GM18498 (cell line): ENCODE data around the gene HMGB1.
A peak's percentile ranks its signal among the peaks of the same experiment; 100 is the strongest.

ENCODE experiments used
- ATAC-seq: cut with Tn5 transposase; IDR thresholded peaks from one replicate; pipeline ENCODE4 v1.9.1; 2021; ENCODE audit warnings: mild to moderate bottlenecking, moderate library complexity; ENCODE audit not compliant: unreplicated experiment

HMGB1 gene

DNA sequence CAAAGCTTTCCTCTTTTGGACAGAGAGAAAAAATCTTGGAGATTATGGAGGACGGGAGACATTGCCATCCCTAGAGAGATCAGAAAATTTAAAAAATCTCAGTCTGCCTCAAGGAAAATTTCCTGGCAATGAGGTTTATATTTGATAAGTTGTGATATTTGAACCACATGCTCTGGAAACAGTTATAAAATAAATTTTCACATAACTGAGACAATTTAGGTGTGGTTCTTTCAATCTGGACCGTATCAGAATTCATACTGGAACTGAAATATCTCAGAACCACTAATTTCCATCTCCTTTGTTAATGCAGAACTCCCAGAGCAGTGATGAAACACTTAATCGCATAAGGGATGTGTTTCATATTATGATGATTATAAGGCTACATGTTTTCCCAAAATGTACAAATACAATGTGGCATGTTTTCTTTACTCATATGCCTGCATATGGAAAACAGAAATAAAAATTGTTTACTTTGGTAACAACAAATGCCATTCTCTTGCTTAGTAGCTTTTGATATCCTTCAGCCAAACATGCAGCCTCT, 29.8 kb downstream of the HMGB1 start:
- no peak for ATAC-seq

DNA sequence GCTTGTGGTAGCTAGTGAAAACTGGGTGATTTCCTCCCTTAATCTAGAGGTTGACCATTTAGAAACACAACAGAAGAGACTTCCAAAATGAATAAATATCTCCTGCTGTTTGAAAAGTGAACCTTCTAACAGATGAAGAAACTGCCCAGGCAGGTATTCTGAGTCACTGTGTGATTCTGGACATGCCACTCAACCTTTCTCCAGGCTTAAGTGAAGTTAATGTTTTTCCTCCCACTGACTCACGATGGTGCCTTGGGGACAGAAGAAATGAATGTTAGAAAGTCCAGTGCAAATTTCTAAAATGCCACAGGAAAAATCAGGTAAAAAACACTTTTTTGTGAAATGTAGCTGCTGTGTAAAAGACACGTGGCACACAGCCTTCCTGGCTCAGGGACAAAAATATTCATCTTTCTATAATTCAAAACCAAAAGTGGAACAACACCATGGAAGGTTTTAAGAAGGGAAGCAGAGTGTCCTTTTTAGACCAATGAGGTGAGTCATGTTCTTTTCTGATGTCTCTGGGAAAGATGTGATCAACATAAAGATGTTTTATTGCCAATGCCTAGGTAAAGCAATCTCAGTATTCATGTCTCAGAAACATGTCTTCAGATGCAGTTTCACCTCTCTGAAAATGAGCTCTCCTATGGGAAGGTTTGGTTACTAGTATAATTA, 34.3 kb downstream of the HMGB1 start:
- ATAC-seq: no peak

DNA sequence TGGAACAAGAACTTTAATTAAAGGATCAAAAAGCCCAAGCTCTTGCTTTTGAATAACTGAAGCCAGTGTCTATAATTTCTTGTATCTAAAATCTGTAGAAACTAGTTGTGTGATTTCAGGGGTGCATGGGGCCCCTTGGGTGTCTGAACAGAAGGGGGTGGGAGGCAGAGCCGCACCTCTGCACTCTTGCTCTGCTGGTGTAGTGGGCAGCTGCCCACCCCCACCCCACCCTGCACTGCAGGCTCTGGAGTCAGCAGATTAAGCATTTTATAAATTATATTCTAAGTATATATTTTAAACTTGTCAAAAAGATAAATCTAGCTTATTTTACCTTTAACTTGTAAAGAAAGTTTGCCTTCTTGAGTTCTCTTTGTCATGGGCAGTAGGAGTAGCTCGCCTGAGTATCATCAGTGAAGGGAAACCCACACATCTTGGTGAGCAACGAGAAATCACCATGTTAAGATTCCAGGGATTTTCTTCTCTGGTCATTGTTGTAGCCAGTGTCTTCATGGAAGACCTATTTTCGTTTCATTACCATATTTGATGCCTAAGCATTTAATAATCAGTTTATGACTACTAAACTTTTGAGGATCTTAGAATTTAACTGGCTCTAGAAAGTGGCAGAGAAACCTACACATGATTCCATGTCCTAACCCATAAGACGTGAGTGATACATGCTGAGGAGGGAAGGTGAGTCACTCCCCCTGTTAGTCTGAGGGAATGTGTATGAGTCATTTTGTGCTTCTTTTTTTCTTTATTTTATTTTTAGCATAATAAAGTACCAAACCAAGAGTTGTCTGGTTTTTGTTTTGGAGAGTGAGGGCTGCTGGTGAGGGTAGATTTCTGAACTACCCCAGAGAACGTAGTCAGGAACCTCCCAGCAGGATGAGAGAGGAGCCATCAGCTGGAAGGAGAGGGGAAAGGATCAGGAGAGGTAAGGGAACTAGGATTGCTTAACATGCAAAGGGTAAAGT, 35.7 kb downstream of the HMGB1 start:
- ATAC-seq: peak; percentile 64

DNA sequence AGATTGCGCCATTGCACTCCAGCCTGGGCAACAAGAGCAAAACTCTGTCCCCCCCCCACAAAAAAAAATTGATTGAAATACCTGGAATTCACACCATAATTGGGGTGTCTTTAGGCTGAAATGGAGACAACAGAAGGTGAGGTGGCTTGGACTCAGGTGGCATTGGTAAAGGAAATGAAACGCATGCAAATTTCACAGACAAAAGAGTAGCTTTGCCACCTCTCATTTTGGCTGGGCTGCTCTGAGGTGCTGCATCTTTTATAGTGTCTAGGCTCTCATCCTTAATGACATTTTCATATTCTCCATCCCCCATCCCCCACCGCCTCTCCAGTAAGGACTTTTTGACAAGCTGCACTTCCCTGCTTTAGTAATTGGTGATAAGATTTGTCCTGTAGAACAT, 36.5 kb downstream of the HMGB1 start:
- ATAC-seq: peak; percentile 39

DNA sequence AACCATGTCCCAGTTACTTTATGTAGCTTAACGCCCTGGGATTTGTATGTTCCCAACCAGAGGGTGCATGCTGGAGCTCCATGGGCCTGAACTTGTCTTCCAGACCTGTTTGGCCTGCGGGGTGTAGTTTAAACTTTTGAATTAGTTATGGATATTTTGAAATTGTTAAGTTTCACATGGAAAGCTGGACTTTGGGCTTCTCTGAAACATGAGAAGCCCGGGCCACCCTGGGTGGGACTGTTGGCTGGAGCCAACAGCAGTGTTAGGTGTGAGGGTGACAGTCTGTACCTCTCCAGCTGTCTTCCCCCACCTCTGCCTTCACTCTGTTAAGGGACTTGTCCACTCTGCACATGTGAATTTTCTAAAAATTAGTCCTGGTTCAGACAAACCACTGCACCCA, 41.8 kb downstream of the HMGB1 start:
- no peak for ATAC-seq

DNA sequence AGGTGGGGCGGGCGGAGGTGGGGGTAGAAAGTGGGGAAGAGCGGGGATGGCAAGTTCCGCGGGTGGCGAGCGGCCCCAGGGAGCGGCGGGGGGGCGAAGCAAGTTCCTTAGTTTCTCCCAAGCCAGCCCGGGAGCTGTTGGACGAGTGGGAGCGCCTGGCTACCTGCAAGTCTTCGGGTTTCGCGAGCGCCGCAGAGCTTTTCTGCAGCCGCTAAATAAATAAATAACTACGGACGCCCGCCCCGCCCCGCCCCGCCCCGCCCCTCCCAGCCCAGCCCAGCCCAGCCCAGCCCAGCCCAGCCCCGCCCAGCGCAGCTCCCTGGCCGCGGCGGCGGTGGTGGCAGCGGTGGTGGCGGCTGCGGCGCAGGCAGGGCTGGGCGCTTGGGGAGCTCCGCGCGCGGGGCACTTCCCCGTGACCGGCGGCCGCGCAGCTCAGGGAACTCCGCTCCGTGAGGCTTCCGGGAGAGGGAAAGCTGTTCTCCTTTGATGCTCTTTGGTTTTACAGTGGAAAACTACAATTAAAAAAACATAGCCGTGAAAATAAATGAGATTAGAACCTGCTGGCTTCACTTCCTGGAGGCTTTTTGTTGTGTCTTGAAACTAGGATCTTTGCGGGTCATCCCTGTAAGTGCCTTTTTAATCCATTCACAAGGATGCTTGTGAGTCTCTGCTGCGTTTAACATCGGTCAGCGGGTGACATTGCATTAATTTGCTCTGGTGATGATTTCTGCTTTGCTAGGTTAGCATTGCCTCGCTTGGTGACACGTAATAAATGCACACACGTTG, 43.5 kb downstream of the HMGB1 start, which contains the start of gene UBE2L5:
Gene UBE2L5 (plus strand): TSS at position 440 of the 786 bp plus-strand sequence. CDS start 5,498 bp downstream, outside the sequence.
- ATAC-seq: peak; percentile 82

DNA sequence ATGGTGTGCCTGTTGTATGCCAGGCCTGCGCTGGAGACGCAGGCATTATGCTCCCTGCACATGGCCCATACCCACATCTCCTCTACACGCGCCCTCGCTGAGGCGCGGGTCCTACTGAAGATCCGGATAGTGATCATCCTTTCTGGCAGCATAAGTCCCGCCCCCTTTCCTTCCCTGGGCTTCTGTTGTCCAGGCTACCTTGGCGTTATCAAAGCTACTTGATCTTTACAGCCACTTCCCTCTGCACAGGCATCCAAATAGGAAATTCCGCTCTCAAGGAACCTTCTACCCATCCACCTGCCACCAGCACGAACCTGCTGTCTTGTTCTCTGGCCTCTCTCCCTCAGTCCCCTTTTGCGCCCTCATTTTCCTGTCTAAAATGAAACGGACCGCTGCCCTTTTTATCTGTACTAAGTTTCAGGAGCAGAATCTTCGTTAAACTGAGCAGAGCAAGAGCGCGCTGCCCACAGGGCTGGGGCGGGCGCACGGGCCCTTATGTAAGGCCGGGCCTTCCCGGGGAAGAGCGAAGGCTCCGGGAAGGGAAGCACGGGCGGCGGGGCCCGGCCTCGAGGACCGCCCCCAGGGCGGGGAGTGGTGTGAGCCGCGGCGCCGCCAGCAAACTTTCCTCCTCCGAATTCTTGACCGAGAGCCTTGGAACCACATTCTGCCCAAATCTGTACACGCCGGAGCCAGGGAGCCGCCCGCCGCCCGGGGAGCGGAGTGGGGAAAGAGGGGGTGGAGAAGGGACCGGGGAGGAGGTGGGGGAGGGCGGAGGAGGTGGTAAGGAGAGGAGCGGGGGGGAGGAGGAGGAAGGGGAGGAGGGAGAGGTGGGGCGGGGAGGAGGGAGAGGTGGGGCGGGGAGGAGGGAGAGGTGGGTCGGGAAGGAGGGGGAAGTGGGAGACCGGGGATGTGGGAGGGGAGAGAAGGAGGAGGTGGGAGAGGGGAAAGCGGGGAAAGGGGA, 44.4 kb downstream of the HMGB1 start:
- peak; percentile 48 for ATAC-seq

DNA sequence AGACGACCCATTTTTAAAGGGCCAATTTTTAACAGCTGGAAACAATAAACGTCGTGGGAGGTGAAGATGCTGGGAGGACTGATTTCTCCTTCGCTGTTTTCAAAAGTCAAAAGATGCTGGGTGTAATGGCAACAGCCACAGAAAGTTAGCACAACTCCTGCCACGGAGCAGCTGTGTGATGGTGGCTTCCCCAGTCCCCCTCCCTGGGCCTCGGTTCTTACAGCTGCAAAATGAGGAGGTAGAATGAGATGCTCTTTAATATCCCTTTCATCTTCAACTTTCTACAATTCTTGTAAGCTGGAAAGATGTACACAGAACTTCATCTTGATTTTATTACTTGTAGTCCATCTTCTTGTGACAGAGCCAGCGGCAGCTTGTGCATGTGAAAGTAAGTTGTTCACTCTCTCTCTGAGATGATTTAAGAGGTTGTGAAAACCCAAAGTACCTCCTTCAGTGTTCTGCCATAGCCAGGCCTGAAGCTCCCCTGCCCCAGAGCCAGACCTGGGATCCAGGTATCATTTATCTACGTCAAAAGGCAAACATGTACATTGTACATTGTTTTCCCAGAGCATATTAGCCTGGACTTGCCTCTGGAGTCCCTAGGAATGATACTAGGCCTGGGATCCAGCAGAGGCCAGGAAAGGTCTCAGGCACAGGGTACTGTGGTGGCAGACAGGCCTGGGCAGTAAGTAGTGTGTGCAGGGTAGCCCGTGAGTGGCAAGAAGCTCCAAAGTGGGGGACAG, 46.8 kb downstream of the HMGB1 start:
- ATAC-seq: no peak

DNA sequence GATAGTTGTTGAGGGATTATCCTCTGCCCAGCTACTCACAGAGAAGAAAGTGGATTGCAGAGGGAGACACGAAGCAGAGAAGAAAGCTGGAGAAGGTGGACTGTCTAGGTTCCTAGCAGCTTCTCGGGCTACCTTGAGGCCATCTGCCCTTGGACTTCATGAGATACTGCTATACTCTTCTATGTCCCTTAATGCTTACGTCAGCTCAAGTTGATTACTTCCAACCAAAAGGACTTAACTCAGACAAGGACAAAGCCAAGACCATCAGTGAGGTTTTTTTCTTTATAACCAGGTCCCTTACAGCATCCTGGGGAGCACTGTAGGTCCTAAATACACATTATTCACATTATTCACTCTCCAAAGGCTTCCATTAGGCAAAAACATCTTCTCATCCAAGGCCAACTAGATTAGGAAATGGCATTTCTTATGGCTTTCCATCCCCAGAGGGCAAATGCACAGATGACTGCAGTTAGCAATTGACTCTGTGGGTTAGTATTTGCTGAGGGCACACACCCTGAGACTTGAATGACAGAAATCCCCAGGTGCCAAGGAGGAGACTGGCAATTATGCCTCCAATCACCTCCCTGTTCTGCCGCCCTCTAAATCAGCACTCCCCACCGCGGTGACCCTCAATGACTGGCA, 47.5 kb downstream of the HMGB1 start:
- no peak for ATAC-seq

DNA sequence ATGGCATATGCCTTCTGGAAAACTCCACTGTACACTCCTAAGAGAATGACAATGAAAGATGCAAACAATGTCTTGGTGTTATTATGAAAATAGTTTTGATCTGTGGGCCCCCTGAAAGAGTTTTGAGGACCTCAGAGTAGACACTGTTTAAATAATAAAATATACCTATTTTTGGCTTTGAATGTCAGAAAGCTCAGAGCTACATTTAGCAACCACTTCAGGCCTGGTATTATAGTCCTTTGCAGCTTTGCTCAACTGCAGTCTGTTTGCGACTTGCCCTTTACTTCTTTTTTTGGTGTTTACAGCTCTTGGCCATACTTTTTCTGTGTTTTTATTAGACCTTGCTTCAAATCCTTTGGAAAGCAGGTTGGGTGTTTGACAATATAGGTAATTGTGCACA, 49.3 kb downstream of the HMGB1 start:
- ATAC-seq: no peak

DNA sequence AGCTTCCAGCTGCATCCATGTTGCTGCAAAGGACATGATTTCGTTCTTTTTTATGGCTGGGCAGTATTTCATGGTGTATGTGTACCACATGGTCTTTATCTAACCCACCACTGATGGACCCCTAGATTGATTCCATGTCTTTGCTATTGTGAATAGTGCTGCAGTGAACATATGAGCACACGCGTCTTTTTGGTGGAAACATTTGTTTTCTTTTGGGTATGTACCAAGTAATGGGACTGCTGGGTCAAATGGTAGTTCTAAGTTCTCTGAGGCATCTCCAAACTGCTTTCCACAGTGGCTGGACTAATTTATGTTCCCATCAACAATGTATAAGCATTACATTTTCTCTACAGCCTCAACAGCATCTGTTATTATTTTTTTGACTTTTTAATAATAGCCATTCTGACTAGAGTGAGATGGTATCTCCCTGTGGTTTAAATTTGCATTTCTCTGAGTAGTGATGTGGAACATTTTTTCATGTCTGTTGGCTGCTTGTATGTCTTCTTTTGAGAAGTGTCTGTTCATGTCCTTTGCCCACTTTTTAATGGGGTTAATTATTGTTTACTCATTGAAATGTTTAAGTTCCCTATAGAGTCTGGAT, 50.2 kb downstream of the HMGB1 start:
- peak; percentile 87 for ATAC-seq

DNA sequence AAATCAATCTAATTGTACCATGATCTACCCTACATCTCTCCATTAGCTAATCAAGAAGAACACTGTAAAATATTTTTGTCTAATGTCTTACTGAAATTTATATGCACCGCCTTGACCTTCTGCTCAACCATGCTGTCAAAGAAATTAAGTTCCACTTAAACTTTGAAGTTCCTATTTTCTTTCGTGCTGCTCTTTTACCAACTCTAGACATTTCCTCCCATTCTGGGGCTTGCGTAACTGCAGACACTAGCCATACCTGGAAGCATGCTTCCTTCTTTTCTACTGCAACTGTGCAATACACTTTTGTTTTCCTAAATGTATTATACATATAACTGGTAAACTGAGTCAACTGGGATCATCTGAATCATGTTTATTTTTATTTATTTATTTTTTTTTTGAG, 51.9 kb downstream of the HMGB1 start:
- ATAC-seq: no peak

DNA sequence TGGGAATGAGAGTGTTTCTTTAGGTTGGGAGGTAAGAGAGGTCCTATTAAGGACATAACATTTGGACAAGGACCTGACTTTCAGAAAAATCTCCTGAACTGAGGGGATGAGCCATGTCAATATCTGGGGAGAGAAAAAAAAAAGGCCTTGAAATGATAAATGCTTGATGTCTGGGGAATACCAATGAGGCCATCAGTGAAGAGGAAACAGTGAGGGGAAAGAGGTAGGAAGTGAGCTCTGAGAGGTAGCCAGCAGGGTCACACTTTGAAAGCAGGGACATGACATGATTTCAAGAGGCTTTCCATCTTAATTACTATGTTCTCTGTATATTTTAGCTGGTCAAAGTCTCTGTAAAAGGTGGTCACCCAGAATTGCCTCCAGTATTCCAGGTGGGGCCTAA, 53.4 kb downstream of the HMGB1 start:
- no peak for ATAC-seq

DNA sequence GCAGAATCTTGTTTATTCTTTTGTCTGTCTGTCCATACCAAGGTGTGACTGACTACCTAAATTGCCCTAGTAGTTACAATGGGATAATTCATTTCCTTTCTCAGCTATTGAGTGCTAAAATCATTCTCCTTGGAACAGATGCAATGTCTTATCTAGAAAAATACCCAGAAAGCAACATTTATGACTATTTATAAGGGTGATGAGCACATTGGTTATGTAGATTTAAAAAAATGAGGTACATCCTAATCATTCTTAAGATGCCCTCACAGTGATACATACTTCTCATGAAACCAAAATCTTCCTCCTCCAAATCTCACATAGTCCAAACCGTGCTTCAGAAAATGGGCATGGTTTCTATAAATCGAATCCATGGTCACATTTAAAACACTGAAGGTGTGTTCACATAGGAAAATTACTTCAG, 55.0 kb downstream of the HMGB1 start:
- ATAC-seq: no peak

DNA sequence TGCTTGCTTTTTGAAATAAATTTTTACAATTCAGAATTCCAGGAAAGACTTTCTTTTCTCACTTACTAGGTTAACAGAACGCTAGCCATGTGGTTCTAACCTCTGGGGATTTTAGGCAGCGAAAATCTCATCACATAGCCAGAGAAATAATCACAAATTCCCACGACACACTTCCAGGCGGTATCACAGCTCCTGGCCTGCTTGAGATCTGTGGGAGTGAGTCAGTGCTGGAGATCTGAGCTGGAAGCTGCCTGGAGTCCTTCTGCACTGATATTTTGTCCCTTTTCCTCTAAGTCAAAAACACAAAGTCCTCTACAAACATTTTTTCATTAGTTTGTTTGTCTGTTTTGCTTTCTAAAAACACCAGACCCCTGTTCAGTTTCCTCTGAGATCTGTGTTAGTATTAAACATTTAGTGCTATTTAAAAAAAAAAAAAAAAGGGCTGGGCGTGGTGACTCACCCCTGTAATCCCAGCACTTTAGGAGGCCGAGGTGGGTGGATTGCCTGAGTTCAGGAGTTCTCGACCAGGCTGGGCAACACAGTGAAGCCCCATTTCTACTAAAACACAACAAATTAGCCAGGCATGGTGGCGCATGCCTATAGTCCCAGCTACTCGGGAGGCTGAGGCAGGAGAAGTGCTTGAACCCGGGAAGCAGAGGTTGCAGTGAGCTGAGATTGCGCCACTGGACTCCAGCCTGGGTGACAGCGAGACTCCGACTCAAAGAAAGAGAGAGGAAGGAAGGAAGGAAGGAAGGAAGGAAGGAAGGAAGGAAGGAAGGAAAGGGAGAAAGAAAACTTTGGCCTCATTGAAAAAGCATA, 55.6 kb downstream of the HMGB1 start:
- no peak for ATAC-seq

DNA sequence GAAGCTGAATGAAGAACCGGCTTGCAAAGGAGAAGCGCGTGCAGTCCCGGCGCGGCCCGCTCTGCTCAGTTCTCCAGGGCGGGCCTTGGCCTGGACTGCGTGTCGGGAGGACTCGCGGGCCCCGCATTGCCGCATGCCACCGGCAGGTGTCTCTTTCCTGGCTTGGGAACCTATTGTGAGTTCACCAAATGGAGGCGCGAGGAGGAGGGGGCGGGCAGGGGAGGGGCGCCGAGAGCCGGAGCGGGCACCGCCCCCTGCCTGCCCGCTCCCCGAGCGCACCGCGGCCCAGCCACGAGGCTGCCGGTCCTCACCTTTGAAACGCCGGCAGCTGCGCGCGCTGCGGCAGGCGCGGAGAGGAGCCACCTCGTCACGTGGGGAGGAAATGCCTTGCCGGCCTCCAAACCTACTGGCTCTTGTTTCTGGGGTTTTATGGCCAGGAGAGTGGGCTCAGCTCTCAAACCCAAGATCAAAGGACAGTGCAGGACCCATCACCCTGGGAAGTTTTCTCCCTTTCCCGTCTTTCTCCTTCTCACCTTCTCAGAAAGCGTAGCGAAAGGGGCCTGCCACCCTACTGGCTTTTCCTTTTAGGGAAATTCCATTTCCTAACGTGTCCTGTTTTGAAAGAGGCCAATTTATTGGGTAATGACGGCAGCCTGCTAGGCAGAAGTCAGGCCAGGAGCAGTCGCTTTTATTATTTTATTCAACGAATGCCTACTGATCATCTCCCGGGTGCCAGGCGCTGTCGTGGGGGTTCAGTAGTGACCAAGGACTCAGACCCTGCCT, 57.2 kb downstream of the HMGB1 start:
- ATAC-seq: peak; percentile 91
